HG02981 (cell line): ENCODE results near the gene MAP3K7.
A peak's percentile ranks its signal among the peaks of the same experiment; 100 is the strongest.

Experiments
- ATAC-seq: cut with Tn5 transposase; IDR thresholded peaks from one replicate; pipeline ENCODE4 v1.9.1; 2021; ENCODE audit warnings: mild to moderate bottlenecking, moderate library complexity; ENCODE audit not compliant: unreplicated experiment

The MAP3K7 gene

DNA sequence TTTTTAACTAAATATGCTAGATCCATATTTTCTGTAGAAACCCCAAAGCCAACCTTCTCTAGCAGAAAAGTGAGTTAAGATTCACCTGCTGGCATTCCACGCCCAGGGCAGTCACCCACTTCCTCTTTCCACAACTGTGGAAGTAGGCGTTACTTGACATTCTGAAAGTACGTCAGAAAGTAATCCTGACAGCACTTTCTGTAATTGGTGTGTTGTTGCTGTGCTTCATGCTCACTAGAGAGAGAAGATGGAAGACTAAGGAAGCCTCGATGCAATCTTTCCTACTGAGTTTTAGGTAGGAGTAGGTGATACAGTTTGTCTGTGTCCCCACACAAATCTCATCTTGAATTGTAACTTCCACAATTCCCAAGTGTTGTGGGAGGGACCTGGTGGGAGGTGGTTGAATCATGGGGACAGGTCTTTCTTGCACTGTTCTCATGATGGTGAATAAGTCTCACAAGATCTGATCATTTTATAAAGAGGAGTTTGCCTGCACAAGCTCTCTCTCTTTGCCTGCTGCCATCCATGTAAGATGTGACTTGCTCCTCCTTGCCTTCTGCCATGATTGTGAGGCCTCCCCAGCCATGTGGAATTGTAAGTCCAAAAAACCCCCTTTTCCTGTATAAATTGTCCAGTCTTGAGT, 101.1 kb downstream of the MAP3K7 start:
- ATAC-seq: no peak

DNA sequence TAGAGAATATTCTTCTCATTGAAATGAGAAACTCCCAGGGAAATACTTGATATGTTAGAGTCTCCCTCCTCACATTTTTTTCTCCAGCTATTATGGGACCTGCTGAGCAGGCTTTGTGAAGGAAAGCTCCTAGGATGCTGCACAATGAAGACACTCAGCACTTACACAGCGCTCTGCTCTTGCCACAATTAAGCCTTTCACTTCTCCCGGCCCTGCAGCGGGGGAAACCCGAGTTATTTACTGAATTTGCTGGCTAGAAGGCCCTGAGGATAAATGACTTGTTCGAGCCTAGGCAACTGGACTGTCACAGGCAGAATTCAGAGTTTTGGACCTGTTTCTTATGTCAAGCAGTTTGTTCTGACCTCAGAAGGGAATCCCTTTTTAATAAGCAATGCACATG, 102.0 kb downstream of the MAP3K7 start:
- ATAC-seq: no peak

DNA sequence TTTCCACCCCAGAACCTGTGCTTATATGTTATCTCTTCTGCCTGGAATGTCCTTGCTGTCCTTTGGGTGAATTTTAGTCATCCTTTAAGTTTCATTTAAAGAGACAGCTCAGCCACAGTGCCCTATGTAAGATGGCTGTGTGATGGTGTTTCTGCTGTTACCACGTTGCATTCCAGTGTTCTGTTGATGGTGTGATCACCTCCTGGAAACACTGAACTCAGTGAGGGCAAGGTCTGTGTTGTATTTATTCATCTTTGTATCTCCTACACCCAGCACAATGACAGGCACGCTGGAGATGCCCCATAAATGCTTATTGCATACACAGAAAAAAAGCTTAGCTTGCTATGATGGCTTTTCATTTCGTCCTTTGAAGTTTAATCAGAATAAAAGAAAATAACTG, 102.5 kb downstream of the MAP3K7 start:
- no peak for ATAC-seq

DNA sequence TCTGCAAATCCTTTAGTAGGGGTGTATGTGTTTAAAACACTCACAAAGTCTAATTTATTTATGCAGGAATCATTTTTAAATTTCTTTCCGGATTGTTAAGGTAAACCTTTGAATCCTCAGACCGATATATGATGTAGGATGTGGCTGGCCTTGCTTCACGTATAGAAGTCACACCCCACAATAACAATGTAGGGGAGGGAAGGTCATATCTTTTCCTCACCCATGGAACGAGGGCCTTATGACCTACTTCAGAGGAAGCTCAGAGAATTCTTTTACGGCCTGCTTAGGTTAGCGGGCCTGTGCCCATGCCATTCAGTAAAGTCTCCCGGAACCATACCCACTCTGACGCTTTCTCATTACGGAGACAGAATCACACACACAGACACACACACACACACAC, 102.9 kb downstream of the MAP3K7 start:
- no peak for ATAC-seq

GRCh38 chr6:90483116-90483839, 103.6 kb downstream of the MAP3K7 start:
- ATAC-seq: no peak

GRCh38 chr6:90480666-90481065, 106.2 kb downstream of the MAP3K7 start:
- no peak for ATAC-seq

- ATAC-seq: no peak
Observed at GRCh38 chr6:90479603-90479926, 107.3 kb downstream of the MAP3K7 start.

GRCh38 chr6:90478789-90479602, 107.9 kb downstream of the MAP3K7 start:
- ATAC-seq: peak; percentile 75

DNA sequence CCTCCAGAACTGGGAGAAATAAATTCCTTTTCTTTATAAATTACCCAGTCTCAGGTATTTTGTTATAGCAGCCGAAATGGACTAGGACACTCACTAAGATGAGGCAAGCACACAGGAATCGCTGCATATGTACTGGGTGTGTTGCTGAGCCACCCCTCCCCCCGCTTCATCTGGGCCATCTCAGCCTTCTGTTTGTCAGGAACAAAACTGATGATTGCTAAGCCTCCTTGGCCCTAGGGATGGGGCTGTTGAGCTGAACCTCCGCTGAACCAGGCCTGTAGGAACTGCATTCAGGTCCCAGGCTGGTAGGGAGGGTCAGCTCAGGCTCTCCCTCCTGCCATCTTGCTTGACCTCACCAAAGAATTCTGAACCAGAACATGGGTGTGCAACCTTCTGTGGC, 108.6 kb downstream of the MAP3K7 start:
- ATAC-seq: no peak

DNA sequence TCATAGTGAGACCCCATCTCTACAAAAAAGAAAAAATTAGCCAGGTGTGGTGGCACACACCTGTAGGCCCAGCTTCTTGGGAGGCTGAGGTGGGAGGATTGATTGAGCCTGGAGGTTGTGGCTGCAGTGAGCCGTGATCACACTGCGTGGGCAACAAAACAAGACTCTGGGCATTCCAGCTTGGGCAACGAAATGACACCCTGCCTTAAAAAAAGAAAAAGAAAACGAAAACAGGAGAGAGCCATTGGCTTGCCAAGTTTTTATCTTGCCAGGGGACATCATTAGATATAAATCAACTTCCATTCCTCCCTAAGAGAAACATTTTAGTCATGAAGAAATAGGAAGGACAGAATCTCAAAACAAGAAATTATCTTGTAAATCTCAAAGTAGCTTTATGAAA, 109.5 kb downstream of the MAP3K7 start:
- no peak for ATAC-seq

DNA sequence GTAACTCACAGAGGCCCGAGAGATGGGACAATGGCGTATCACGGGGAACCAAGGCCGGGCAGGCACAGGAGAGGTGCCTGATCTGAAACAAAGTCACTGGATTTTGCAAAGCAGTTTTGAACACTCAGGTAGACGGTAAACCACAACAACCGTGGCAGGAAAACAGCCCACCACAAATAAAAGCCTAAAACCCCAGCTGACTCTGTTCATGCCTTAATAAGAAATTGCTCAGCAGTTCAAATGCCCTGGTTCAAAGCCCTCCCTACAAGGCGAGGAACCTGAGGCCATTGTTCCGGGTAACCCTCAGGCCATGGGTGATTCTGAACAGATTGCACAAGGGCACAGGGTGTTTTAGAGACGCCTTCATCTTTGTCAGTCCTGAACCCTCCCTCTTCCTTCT, 114.2 kb downstream of the MAP3K7 start:
- no peak for ATAC-seq

DNA sequence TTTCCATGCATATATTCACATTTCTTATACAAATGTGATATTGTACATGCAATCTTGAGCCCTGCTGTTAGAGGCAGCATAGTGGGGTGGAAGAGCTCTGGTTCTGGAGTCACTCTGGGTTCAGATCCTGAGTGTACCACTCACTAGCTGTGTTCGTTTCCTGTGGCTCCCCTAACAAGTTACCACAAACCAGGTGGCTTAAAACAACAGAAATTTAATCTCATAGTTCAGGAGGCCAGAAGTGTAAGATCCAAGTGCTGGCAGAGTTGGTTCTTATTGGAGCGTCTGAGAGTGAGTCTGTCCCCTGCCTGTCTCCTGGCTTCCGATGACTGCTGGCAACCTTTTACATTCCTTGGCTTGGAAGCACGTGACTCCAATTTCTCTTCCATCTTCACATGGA, 115.6 kb downstream of the MAP3K7 start:
- ATAC-seq: no peak

- no peak for ATAC-seq
Observed at GRCh38 chr6:90469906-90470305, 117.0 kb downstream of the MAP3K7 start.

GRCh38 chr6:90468859-90469258, 118.0 kb downstream of the MAP3K7 start:
- ATAC-seq: no peak

DNA sequence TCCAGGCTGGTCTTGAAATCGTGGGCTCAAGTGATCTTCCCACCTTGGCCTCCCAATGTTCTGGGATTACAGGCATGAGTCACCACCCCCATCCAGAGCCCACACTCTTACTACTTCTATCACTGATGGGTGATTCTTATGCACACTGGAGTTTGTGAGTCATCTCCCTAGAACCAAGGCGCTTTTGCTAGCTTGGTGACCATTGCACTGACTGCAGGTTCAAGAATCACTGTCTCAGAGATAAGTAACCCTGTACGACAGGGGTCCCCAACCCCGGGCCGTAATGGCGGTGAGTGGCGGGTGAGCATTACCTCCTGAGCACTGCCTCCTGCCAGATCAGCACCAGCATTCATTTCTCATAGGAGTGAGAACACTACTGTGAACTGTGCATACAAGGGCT, 118.8 kb downstream of the MAP3K7 start:
- ATAC-seq: no peak

DNA sequence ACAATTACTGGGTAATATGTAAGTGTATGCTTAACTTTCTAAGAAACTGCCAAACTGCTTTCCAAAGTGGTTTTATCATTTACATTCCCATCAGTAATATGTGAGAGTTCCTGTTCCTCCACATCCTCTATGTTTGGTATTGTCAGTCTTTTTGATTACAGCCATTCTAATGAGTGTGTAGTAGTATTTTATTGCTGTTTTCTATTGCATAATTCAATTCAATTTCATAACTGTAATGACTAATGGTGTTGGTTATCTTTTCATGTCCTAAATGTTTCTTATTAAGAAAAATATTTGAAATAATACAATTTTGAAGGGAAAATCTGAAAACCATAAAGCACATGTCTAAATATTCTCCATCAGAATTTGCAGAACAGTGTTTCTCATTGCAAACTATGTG, 119.3 kb downstream of the MAP3K7 start:
- ATAC-seq: no peak

DNA sequence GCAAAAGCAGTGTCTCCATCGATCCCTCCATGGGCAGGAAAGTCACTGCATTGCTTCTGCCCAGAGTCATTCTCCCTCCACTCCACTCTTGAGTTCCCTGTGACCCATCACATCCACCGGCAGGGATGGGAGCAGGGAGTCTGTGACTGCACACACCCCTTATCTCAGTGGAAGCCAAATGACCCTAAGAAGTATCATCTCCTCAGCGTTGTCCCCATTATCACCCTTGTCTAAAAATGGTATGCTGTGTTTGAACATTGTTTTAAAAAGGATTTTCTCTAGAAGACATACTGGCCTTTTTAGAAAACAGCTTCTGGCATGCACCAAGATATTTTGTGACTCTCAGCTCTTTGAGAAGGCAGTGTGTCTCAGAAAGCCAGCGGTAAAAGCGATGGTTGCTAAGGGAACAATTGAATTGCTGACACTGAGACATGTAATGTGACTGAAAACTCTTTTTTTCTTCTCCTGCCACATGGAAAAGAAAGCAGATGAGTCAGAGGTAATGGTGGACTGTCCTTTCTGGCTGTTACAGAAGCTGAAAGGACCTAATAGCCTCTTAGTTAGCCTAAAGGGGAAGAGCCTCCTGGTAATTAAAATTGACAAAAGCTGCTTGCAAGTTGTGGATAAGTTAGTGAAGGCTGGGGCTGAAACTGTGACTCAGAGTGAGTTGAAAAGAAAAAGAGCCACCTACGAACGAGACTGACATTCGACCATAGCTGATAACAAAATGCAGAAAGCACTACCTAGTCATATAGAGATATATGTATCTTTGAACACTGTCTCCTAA, 120.5 kb downstream of the MAP3K7 start:
- ATAC-seq: no peak

DNA sequence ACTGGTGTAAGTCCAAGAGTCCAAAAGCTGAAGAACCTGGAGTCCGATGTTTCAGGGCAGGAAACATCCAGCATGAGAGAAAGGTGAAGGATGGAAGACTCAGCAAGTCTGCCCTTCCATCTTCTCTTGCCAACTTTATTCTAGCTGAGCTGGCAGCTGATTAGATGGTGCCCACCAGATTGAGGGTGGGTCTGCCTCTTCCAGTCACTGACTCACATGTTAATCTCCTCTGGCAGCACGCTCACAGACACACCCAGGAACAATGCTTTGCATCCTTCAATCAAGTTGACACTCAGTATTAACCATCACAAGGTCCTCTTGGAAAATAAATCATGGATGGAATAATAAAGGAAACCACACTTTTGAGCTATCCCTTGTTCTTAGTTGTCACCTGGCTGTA, 121.2 kb downstream of the MAP3K7 start:
- ATAC-seq: no peak

DNA sequence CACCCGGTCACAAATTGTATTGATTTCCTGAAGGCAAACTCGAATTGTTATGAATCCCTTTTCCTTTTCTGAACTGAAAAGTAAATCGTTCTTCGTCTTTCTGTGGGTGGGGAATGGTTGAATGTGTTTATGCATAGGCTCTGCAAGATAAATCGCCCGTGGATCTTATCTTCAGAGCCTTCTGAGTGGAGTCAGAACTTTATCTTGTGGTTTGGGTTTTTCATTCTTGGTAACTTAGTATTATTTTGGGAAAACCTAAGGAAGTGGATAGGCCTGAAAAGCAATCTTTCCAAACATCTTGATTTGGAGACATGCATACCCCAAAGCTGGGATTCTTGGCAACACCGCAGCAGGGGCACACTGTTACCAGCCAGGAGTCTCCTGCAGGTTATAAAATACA, 122.4 kb downstream of the MAP3K7 start:
- no peak for ATAC-seq

DNA sequence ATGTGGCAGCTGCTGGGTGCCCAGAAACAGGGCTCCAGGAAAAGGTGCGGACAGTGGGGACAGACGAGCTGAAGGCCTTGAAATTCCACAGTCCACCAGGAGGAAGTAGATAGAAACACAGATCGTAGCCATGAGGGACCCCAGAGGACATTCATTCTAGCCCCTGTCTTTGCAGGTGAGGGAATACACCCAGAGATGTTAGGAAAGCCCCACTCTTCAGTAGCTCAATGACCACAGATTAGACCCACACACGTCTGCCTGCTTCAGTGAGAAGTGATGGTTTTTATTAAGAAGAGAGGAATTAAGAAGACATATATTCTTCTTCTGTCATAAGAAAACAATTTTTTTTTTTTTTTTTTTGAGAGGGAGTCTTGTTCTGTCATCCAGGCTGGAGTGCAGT, 123.0 kb downstream of the MAP3K7 start:
- no peak for ATAC-seq
